Liver (tissue), 3 donors: ENCODE data around the gene HAND2.

ENCODE experiments used
- ATF3 ChIP-seq: IDR thresholded peaks from 2 replicates; pipeline ENCODE4 v1.6.1; 2016; ENCODE audit warnings: antibody characterized with exemption
- CTCF ChIP-seq: fragments of 150-350 bp; IDR thresholded peaks from 2 replicates; pipeline ENCODE4 v1.5.1; 2017; ENCODE audit warnings: improper control_type of control experiment, low read depth, low read length; ENCODE audit not compliant: missing input control
- REST ChIP-seq: IDR thresholded peaks from 2 replicates; pipeline ENCODE4 v1.6.1; 2016; ENCODE audit warnings: antibody characterized with exemption, mild to moderate bottlenecking
- TAF1 ChIP-seq: conservative IDR thresholded peaks from 2 replicates; pipeline ENCODE4 v1.6.1; 2016; ENCODE audit warnings: antibody characterized with exemption, mild to moderate bottlenecking
- YY1 ChIP-seq: IDR thresholded peaks from 2 replicates; pipeline ENCODE4 v1.6.1; 2016; ENCODE audit warnings: antibody characterized with exemption, mild to moderate bottlenecking
- donor health status: healthy.
- donor health status: healthy.

- TF ChIP-seq CTCF (no peak), REST (no peak), TAF1 (no peak), ATF3 (no peak), YY1 (no peak)
These were observed 25.9 kb downstream of the HAND2 start for GRCh38 chr4:173504181-173504503.
